NCI-H226 (cell line): ENCODE measurements around the gene PLCB4.
"Not testable (repeated sequence)": the region's sequence is repeated elsewhere in the genome, so short reads cannot be mapped to it uniquely, and the experiment has no call there.

Source experiments
- DNase-seq: peaks from one replicate; pipeline ENCODE4 v3.0.0-alpha.2; 2015

Gene PLCB4

DNA sequence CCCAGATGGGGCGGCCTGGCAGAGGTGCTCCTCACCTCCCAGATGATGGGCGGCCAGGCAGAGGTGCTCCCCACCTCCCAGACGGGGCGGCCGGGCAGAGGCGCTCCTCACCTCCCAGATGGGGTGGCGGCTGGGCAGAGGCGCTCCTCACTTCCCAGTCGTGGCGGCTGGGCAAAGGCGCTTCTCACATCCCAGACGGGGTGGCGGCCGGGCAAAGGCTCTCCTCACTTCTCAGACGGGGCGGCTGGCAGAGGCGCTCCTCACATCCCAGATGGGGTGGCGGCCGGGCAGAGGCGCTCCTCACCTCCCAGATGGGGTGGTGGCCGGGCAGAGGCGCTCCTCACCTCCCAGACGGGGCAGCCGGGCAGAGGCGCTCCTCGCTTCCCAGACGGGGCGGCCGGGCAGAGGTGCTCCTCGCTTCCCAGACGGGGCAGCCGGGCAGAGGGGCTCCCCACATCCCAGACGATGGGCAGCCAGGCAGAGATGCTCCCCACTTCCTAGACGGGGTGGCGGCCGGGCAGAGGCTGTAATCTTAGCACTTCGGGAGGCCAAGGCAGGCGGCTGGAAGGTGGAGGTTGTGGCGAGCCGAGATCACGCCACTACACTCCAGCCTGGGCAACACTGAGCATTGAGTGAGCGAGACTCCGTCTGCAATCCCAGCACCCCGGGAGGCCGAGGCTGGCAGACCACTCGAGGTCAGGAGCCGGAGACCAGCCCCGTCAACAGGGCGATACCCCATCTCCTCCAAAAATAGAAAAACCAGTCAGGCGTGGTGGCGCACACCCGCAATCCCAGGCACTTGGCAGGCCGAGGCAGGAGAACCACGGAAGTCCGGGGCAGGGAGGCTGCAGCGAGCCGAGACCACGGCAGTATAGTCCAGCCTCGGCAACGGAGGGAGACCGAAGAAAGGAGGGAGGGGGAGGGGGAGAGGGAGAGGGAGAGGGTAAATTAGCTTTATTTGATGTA lies 316.7 kb downstream of the PLCB4 start:
- not testable (repeated sequence) for DNase-seq

DNA sequence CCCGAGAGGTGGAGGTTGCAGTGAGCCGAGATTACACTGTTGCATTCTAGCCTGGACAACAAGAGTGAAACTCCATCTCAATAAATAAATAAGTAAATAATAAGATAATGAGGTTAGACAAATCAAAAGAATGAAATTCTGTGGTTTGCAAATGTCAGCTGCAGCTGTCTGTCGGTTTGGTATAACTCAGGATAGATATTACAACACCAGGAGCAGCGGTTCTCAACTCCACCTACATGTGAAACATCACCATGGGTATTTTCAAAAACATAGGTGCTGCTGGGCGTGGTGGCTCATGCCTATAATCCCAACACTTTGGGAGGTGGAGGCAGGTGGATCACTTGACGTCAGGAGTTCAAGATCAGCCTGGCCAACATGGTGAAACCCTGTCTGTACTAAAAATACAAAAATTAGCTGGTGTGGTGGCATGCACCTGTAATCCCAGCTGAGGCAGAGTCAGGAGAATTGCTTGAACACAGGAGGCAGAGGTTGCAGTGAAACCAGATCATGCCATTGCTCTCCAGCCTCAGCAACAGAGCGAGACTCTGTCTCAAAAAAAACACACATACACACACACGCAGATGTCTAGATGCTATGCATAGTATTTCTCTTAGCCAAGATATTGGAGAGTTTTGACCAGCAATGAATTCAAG lies 319.4 kb downstream of the PLCB4 start:
- DNase-seq = no peak

DNA sequence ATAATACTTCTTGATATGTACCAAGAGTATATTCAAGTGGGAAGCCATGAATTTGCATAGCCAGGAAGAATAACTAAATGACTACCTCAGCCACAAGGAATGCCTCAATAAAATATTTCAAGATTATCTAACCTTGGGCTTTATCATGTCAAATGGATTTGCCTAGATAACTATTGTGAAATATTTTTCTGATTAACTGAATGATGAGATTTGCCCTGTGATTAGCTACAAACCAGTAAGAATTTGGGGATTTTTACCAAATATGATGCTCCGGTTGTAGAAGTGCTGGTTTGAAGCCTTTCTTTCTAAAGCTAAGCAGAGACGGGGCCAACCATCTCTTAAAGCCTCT lies 319.9 kb downstream of the PLCB4 start:
- DNase-seq = no peak

DNA sequence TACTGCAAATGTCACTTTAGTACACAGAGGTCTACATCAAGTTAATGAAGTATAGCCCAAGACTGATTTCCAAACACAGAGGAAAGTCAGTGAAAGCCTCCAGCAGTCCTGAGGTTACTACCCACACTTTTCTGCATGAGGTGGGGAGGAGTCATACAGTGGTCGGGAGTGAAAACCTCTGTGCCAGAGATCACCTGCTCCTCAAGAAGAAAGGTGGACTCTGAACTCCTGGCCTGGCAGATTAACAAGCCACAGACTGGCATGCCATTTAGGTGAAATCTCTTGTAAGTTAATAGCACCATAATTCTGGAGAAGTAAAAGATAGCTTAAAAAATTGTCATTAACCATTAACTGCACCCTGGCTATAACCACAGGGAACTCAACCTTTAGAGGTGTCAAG lies 320.5 kb downstream of the PLCB4 start:
- DNase-seq = peak; percentile 8

DNA sequence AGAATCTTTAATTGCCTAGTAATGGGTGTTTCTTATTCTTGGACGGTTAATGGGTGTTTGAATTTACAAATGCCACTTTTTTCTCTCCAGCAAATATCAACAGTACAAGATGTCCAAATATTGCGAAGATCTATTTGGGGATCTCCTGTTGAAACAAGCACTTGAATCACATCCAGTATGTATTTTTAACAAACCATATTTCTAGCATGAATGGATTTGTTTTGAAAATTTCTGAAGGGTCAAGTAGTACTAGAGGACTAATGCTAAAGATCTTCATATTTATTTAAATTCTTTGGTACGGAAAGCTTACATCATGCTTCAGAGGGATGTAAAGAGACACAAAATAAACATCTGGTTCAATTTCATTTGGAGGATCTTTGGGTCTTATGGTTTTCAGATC lies 321.6 kb downstream of the PLCB4 start:
- DNase-seq = no peak

DNA sequence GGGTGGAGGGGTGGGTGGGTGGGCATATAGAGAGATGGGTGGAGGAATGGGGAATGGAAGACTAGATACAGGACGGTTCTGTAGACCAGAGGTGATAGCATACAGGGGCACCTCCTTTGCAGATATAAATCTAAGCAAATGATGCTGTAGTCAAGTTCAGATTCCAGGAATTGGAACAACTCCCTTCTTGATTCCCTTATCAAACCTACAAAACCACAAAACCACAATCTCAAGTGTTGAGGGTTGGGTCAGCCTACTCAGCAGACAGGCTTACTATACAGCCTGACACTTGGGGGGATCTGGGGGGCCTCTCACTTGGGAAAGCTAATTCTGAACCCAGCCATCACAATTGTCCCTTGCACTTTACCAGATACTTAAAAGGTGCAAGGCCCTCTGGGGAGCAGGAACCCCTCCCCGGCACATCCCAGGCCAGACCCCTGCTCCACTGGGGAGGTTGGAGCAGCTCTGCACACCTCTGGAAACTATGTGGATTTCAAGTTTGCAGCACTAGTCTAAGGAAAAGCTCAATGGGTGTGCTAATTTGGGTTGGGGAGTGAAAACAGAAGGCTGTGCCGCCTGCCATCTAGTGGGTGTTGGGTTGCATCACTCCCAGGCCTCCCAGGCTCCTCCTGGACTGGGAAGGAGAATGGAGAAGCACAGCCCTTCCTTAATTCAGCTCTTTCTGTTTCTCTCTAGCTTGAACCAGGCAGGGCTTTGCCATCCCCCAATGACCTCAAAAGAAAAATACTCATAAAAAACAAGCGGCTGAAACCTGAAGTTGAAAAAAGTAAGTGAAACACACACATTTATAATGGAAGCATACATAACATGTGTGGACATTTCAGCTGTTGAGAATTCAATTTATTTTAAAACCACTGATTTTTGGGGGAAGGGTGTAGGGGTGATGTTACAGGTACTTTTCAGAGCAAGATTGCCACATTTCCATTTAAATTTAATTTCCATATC lies 324.3 kb downstream of the PLCB4 start:
- DNase-seq = peak; percentile 64

DNA sequence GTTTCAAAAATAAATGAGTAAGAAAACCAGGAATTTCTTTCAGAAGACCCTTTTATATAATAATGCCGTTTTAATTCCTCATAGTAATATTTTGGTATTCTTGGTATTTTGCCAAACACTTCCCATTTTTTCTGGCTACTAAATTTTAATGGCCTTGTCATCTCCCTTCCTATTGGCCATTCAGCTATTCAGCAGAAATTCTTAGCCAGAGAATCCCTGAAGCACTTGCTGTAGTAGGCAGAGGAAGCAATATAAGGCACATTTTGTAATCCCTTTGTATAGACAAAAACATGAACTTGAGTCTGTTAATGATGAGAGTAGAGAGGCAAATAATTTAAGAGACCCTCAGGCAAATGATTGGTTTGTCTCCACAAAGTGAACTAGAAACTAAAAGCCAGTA lies 327.1 kb downstream of the PLCB4 start:
- no peak for DNase-seq

DNA sequence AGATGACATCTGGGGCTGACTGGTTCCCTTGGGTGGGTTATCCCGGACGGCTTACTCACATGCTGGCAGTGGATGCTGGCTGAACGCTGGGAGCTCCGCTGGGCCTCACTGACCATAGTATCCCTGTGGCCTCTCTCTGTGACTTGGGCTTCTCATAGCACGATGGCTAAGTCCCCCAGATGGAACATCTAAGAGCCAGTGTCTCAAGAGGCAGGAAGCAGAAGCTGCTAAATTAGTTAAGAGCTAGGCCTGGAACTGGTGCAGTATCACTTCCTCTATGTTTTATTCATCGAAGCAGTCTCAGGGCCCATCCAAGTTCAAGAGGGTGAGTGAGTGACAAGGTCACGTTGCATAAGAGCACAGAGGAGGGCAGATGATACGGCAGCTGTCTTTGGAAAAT lies 329.0 kb downstream of the PLCB4 start:
- DNase-seq = no peak

DNA sequence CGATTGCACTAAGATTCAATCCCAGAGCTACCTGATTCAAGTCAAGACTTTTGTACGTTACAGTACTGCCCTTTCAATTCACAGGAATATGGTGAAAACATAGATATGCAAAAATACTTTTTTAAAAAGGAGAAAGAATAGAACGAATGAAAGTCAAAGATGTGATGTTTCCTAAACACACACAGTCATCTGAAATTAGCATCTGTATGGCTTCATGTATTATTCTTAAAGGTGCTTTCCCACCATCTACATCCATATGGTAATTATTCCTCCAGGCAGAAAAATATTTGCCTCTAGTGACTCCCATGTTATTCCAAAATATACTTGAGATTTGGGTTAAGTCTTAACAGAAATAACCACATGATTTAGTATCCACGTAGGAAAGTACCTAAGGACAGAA lies 330.0 kb downstream of the PLCB4 start:
- no peak for DNase-seq

DNA sequence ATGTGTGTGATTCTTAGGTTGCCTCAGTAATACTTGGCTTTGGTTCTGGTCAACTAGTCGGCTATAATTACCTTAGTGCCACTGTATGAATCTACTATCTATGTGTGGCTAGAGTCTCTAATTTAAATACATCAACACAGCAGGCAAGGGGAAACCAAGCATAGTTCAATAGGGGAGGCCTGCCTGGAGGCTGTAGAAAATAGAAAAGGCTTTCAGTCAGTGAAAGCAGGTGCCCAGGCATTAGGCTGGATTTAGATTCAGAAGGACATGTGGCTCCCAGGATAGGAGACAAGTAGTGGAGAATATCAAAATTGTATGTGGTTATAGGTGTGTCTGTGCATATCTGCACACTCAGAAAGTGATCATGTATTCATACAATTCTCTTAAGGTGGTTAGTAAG lies 330.4 kb downstream of the PLCB4 start:
- DNase-seq = no peak

DNA sequence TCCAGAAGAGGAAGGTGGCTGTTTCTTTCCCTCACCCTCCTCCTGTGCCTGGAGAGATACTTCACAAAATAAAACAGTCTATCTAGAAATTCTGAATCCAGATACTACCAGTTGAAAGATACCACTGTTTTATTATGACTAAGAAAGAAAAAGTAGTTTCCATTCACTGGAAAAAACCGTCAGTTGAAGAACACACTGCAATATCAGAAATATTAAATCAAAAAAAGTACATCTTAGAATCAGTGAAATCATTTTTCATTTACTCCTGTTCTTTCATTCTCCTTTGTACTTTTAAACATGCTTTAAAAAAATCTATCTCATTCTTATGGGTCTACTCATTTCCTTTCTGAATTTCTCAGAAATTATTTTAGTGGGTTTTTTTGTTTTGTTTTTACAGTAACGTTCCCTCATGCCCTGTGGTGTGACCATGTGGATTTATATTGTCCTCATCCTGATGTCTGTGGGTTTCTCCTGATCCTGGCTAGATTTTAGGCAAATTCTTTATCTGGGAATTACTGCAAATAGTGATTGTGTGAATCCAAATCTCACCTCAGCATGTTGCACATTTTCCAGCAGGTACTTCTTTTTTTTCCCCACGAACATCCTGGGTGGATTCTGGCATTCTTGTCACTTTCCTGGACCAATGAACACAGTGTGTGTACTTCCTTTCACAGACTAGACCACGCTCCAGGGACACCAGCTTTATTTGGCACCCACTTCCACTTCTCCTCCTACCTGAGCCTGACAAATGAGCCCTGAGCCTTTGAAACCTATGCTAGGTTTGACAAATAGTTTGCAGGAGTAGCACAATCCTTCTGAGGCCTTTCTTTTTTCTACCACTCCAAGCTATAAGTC lies 331.5 kb downstream of the PLCB4 start:
- no peak for DNase-seq

DNA sequence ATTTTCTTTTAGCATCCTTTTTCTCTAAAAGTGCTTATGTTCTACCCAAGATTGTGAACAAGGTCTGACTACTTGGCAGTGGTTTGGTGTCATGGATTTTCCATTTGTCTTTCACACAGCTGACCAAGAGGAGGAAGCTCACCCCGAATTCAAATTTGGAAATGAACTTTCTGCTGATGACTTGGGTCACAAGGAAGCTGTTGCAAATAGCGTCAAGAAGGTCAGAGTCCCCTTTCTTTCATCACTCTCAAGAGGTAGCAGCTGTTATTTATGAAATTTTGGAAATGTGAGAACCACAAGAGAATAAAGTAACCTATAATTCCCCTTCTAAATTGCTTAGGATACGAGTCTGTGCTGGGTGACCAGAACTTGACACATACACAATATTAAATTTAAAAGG lies 332.5 kb downstream of the PLCB4 start:
- no peak for DNase-seq

DNA sequence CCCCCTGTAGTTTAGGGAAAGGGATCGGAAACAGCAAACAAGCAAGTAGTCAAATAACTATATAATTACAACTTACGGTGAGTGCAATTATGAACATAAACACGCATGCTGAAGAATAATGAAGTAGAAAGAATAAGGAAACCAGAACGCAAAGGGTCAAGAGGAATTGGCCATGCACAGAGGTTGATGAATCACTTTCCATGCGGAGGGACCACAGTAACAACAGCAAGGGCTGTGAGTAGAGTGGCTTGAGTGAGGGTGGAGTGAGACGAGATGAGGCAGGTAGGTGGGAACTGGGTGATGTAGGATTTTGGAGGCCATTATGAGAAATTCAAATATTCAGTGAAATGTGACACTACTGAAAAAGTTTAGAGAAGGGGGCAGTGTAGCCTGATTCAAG lies 333.3 kb downstream of the PLCB4 start:
- DNase-seq = no peak

DNA sequence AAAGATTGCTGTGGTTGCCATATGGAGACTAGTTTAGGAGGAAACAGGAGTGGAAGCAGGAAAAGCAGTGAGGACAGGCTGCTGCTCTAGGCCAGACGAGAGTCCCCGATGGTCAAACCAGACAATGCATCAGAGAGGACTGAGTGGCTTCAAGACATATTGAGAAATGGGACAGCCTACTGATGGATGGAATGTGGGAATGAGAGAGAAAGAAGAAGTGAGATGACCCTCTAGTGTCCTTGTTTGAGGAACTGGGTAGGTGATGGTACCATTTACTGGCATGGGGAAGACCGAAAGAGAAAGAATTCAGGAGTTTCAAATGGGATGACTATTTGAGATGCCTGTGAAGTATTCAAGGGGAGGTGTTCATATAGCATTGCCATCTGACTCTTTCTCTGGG lies 333.7 kb downstream of the PLCB4 start:
- DNase-seq = no peak

DNA sequence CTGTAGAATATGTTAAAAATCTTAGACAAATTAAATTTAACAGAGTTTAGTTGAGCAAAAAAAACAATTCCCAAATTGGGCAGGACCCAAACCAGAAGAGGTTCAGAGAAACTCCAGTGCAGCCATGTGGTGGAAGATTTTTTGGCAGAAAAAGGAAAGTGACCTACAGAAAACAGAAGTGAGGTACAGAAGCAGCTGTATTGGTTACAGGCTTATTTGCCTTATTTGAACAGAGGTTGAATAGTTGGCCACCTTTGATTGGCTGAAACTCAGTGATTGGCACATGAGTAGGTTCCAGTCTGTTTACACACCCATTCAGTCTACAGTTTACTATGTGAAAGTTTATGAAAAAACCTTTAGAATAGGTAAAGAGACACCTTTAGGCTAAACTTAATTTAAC lies 334.6 kb downstream of the PLCB4 start:
- no peak for DNase-seq

DNA sequence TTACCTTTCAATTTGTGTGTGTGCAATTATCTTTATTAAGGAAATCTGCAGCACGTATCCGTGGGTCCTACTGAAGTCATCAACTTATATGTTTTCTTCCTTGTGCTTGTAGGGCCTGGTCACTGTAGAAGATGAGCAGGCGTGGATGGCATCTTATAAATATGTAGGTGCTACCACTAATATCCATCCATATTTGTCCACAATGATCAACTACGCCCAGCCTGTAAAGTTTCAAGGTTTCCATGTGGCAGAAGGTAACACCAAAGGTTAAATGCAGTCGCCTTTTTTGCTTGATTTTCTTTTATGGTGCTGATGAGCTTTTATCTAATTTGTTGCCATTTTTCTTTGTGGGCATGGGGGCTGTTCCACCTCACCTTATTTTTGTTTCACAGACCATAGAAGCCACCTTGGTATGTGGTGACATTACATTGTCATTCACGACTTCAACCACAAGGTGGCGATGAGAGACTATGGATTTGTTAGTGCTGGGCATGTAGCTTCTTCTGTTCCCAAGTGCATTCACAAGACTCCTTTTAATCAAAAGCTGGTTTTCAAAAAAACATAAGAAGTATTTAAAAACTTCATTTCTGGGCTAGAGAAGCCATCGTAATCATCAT lies 339.0 kb downstream of the PLCB4 start:
- peak; percentile 20 for DNase-seq

DNA sequence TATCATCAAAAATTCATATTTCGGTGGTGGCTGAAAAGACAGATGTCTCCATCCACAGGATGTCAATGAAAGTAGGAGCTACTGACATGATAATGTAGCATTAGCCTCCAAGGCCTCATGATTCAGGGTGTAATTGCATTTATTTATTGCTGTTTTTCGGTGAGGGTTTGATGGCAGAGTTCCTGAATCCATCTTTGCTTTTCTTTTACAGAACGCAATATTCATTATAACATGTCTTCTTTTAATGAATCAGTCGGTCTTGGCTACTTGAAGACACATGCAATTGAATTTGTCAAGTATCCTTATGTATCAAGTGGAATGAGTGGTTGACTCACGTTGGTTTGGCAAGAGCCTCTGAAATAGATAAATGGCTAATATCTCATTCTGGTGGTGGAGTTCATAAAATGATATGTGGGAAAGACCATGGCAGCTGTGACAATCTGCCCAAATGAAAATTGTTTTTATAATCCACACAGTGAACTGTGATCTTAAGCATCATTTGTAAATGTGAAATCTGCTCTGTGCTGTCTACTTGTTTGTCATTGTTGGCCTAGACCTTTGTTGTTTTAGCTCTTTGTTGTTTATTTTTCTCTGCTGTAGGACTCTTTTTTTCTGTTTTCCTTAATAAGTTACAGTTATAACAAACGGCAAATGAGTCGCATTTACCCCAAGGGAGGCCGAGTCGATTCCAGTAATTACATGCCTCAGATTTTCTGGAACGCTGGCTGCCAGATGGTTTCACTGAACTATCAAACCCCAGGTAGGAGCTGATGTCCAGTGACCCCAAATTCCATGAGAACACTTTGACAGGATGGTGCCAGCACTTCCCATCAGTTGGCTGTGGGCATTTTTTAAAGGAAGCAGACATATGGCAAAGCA lies 339.8 kb downstream of the PLCB4 start:
- DNase-seq = peak; percentile 58

DNA sequence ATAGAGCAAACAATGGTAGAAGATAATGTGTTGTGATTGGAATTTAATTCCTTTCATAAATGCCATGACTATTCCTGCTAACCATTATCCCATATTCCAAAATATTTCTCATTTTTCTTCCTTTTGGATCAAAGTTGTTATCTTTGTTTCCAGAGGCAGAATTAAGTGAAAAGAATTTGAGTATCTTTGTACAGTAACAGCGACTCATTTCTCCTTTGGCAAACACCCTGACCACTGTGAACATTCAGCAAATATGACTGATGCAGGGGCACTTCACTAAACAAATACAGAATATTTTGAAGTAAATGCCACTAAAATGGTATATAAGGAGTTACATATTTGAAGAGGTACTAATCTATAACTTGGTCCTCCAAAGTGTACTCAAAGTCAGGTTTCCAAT lies 340.5 kb downstream of the PLCB4 start:
- DNase-seq = peak; percentile 22

DNA sequence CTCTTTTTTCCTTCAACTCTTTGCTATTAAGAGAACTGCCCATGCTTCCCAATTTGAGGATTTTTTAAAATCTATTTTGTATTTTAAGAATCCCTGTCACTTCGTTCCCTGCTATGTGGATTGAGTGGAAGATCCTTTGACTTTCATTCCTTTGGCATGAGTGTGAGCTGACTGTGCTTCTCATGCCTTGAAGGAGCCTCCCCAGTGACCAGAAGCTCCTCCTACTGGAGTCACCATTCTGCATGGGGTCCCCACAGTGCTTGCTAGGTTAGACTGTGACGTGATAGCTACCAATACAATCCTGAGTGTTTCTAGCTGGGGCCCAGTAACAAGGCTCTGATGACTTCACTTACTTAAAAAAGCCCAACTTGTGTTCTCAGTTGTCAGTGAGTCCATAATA lies 341.1 kb downstream of the PLCB4 start:
- DNase-seq = peak; percentile 50

DNA sequence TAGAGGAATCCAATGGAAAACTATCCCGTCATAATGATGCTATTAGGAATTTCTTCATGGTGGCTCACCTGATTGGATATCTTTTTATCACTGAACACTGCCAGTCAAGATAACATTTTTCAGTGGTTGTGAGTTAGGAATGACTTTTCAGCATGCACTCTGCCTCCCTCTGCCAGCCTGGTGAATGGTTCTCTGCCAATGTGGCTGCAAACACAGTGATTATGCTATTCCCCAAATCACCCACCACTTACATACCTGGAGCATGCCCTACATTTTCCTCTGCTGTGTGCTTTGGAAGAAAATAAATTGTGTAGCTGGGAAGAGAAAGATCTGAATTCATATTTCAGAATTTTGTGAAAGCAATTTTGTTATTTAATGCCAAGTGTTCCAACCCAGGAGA lies 342.9 kb downstream of the PLCB4 start:
- DNase-seq = peak; percentile 36

DNA sequence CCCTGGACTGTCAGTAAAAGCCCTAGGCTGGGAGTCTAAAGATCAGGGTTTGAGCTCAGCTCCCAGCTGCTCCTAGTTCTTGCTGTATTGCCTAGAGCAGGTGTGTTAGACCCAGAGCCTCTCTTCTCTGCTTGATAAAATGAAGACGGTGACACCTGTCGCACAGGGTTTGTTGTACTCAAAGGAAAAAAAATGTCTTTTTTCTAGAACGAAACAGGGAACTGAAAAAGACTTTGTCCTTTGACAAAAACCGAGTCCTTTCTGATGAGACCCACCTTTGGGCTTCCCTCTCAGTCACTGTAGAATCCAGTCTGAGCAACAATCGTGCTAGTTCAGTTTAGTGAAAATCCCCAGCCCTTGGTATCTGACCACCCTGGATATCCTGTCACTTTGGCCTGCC lies 343.4 kb downstream of the PLCB4 start:
- no peak for DNase-seq
